ENCODE measurements around the gene ADK. TPM values are rescaled to one million over a fixed set of nuclear protein-coding genes. Genes with fewer than 3 reads are reported as not detected.
"Not testable (repeated sequence)": the region's sequence is repeated elsewhere in the genome, so short reads cannot be mapped to it uniquely, and the experiment has no call there.

ADK gene
- total RNA-seq, 2 donors from 2014 or later = 14.4 to 24.3 TPM

GRCh38 chr10:74178042-74178791 is 27.2 kb downstream of the ADK start:
- H3K27me3 ChIP-seq (replicated peaks; ENCODE audit: insufficient read depth) = no peaks in the 10 kb centered on the region
- DNase-seq (ENCODE audit: low spot score) (no peak), ATAC-seq (ENCODE audit: insufficient number of reproducible peaks, low FRiP score, low read depth) (no peak)
- no peak overlapping the region for H3K4me3 ChIP-seq
- no peaks in the 10 kb centered on the region for H3K36me3 ChIP-seq
- H3K4me1 ChIP-seq (ENCODE audit: control insufficient read depth in 1 of 2, low read depth in 2 of 2) = peaks cover 0 to 13% of the 10 kb centered on the region in 2 donors
- no peak for TF ChIP-seq CTCF (IDR thresholded peaks at IDR 0.05)
- H3K9me3 ChIP-seq = no peaks in the 10 kb centered on the region
- H3K27ac ChIP-seq = no peak overlapping the region

- no peak for TF ChIP-seq CTCF (IDR thresholded peaks at IDR 0.05)
- no peak overlapping the region for H3K4me3 ChIP-seq
- H3K9me3 ChIP-seq = no peaks in the 10 kb centered on the region
- DNase-seq (ENCODE audit: low spot score) (no peak), ATAC-seq (ENCODE audit: insufficient number of reproducible peaks, low FRiP score, low read depth) (no peak)
- no peak overlapping the region for H3K27ac ChIP-seq
- no peaks in the 10 kb centered on the region for H3K36me3 ChIP-seq
- H3K4me1 ChIP-seq (ENCODE audit: control insufficient read depth in 1 of 2, low read depth in 2 of 2) = peaks cover 0 to 13% of the 10 kb centered on the region in 2 donors
- no peaks in the 10 kb centered on the region for H3K27me3 ChIP-seq (replicated peaks; ENCODE audit: insufficient read depth)
Measured at GRCh38 chr10:74179111-74179710, 28.2 kb downstream of the ADK start.

- Histone ChIP-seq H3K27ac (no peak overlapping the region), H3K36me3 (no peaks in the 10 kb centered on the region), H3K4me1 (ENCODE audit: control insufficient read depth in 1 of 2, low read depth in 2 of 2) (peaks cover 10 to 17% of the 10 kb centered on the region in 2 donors), H3K27me3 (replicated peaks; ENCODE audit: insufficient read depth) (no peaks in the 10 kb centered on the region), H3K9me3 (no peaks in the 10 kb centered on the region), H3K4me3 (no peak overlapping the region)
- TF ChIP-seq CTCF (IDR thresholded peaks at IDR 0.05) = no peak
- DNase-seq (ENCODE audit: low spot score) (no peak), ATAC-seq (ENCODE audit: insufficient number of reproducible peaks, low FRiP score, low read depth) (no peak)
Measured at GRCh38 chr10:74186678-74187077, 35.7 kb downstream of the ADK start.

- no peaks in the 10 kb centered on the region for H3K27me3 ChIP-seq (replicated peaks; ENCODE audit: insufficient read depth)
- no peaks in the 10 kb centered on the region for H3K9me3 ChIP-seq
- no peak for TF ChIP-seq CTCF (IDR thresholded peaks at IDR 0.05)
- no peaks in the 10 kb centered on the region for H3K36me3 ChIP-seq
- H3K4me1 ChIP-seq (ENCODE audit: control insufficient read depth in 1 of 2, low read depth in 2 of 2) = peaks cover 10 to 17% of the 10 kb centered on the region in 2 donors
- no peak for DNase-seq (ENCODE audit: low spot score)
- H3K4me3 ChIP-seq = no peak overlapping the region
- H3K27ac ChIP-seq = no peak overlapping the region
- no peak for ATAC-seq (ENCODE audit: insufficient number of reproducible peaks, low FRiP score, low read depth)
Measured at GRCh38 chr10:74187237-74187636, 36.2 kb downstream of the ADK start.

- H3K4me1 ChIP-seq (ENCODE audit: control insufficient read depth in 1 of 2, low read depth in 2 of 2) = peaks cover 10 to 17% of the 10 kb centered on the region in 2 donors
- not testable (repeated sequence) for H3K36me3 ChIP-seq; H3K4me3 ChIP-seq; H3K27ac ChIP-seq; H3K27me3 ChIP-seq (replicated peaks; ENCODE audit: insufficient read depth); ATAC-seq (ENCODE audit: insufficient number of reproducible peaks, low FRiP score, low read depth); DNase-seq (ENCODE audit: low spot score); H3K9me3 ChIP-seq
Measured at GRCh38 chr10:74188617-74189016, 37.6 kb downstream of the ADK start.

All from thoracic aorta (tissue), 2 donors.